22Rv1 (cell line): ENCODE results near the gene SYNE1.
"Not testable (repeated sequence)": the region's sequence is repeated elsewhere in the genome, so short reads cannot be mapped to it uniquely, and the experiment has no call there.

Source experiments
- H3K27ac ChIP-seq: fragments of 450-650 bp; 2 replicates; pipeline ENCODE4 v1.5.1; 2017
- CTCF ChIP-seq: fragments of 450-650 bp; IDR thresholded peaks from 2 replicates; pipeline ENCODE4 v1.5.1; 2017; ENCODE audit warnings: mild to moderate bottlenecking
- ZFX ChIP-seq: fragments of 450-650 bp; IDR thresholded peaks from 2 replicates; pipeline ENCODE4 v1.6.1; 2017; ENCODE audit warnings: antibody characterized with exemption, borderline replicate concordance

SYNE1 gene

DNA sequence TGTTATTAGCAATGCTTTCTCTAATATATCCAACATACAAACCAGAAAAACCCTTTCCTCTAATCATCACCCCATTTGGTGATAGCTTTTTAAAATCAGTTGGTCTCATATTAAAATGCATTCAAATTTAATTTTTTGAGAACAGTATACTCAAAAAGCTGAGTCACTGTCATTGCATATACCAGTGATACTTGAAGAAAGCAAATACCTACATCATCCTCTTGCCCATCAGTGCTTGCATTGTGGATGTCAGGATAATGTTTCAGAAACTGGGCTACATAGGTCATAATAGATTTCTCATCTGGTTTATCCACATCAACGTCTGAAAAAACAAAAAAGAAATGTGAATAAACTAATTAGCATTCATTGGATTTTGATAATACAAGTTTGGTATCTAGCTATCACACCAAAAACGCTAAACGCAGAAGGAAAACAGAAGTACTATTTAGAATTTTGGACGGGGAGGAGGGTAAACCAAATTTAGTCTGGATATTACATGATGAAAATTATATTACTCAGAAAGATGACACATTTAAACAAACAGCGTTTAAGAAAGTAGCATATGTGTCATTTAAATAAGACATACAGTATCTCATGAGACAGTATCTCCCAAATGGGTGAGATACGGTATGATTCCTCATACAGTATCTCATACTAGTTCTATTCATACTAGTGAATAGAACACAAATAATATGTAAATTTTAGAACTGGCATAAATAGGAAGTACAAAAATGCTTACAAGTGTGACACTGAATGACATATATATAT, 134.6 kb downstream of the SYNE1 start:
- H3K27ac ChIP-seq: no peak overlapping the region
- TF ChIP-seq ZFX (no peak), CTCF (no peak)

DNA sequence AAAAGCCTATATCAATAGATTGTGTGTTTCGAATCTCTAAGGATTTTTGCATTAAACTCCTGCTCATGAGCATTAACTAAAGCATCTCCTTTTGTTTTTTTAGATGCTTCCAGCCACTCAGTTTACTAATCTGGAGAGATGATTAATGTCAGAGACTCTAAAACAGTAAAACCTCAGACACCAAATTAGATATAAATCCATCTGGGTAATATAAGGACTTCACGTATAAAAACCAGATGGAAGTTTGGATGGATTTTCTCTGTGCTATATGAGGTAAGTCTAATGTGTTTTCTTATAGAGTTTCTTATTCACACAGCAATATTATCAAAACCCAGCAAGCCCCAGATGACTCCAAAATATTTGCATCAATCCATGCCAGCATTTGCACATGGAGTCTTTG, 137.2 kb downstream of the SYNE1 start:
- TF ChIP-seq ZFX (no peak), CTCF (no peak)
- H3K27ac ChIP-seq: no peak overlapping the region

- no peak overlapping the region for H3K27ac ChIP-seq
- no peak for TF ChIP-seq ZFX
- TF ChIP-seq CTCF: no peak
These were observed 140.4 kb downstream of the SYNE1 start for GRCh38 chr6:152496731-152497130.

GRCh38 chr6:152495456-152495855, 141.7 kb downstream of the SYNE1 start:
- H3K27ac ChIP-seq: not testable (repeated sequence)

GRCh38 chr6:152492281-152492680, 144.9 kb downstream of the SYNE1 start:
- H3K27ac ChIP-seq: not testable (repeated sequence)

- not testable (repeated sequence) for H3K27ac ChIP-seq
These were observed 145.7 kb downstream of the SYNE1 start for GRCh38 chr6:152491501-152491900.

DNA sequence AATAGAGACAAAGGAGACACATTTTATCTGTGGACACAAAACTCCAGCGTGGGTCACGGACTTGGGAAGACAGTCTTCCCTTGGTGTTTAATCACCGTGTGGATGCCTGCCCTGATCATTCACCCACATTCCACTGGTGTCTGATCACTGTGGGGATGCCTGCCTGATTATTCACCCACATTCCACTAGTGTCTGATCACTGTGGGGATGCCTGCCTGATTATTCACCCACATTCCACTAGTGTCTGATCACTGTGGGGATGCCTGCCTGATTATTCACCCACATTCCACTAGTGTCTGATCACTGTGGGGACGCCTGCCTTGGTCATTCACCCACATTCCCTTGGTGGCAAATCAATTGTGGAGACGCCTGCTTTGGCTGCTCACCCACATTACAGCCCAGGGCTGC, 146.2 kb downstream of the SYNE1 start:
- not testable (repeated sequence) for H3K27ac ChIP-seq

DNA sequence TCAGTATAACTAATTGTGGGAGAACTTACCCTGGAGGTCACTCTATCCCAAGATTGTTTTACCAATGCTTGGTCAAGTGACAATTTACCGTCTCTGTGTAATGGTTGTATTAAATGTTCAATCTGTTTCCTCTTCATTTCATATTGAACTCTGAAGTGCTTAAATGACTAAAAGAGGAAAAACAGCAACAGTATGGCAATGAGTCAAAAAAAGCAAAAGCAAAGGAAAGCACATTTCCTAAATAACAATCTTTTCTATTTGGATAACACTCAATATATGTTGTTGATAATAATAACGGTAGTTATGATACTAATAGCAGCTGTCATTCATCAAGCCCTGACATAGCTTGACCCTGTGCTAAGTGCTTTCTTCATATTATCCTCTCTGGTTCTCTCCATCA, 152.4 kb downstream of the SYNE1 start:
- TF ChIP-seq ZFX: no peak
- no peak for TF ChIP-seq CTCF
- no peak overlapping the region for H3K27ac ChIP-seq

DNA sequence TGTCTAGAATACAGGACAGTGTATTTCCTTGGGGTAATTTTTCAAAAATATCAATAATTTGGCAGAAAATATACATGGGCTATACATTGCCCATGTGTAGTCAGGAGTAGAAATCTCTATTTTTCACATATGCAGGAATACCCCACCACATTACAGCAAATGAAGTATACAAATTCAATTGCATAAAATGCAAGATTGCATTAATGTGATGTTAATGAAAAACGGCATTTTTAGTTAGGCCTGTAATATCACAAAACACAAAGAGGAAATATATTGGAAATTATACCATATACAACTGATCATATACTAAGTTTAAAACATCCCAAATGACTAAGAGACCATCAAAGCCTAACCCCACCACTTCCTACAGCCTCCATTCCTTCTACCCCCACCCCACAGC, 154.9 kb downstream of the SYNE1 start:
- TF ChIP-seq ZFX: no peak
- no peak overlapping the region for H3K27ac ChIP-seq

- H3K27ac ChIP-seq: no peak overlapping the region
- no peak for TF ChIP-seq CTCF
- no peak for TF ChIP-seq ZFX
These were observed 158.7 kb downstream of the SYNE1 start for GRCh38 chr6:152478377-152479010.
